ENCODE results near the gene TRRAP.

TRRAP gene

DNA sequence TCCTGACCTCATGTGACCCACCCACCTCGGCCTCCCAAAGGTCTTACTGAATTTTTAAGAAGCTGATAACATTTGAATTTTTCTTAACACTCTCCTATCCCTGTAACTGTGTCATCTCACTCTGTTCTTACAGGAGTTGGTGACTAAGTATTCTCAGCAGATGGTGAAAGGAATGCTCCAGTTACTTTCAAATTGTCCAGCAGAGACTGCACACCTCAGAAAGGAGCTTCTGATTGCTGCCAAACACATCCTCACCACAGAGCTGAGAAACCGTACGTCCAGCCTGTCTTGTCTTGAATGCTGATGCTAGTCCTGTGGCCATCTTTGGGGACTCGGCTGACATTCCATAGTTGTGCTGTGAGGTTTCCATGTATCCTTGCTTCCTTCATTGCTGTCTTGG lies 24.9 kb downstream of the TRRAP start:
- Histone ChIP-seq H3K27ac (ENCODE audit: low read depth, low read length) (no peak overlapping the region), H3K27me3 (ENCODE audit: control insufficient read depth, insufficient read depth, low read length) (no peaks in the 10 kb centered on the region), H3K4me3 (ENCODE audit: low read depth, low read length) (no peak overlapping the region), H3K9ac (ENCODE audit: low read depth, low read length) (no peak overlapping the region), H3K36me3 (ENCODE audit: control insufficient read depth, insufficient read depth, low read length) (peaks cover 99% of the 10 kb centered on the region), H3K4me1 (ENCODE audit: control insufficient read depth, insufficient read depth, low read length) (no peaks in the 10 kb centered on the region), H3K9me3 (ENCODE audit: control insufficient read depth, insufficient read depth, low read length) (peaks cover 8% of the 10 kb centered on the region; the same call in 1 of the 2 replicates)

DNA sequence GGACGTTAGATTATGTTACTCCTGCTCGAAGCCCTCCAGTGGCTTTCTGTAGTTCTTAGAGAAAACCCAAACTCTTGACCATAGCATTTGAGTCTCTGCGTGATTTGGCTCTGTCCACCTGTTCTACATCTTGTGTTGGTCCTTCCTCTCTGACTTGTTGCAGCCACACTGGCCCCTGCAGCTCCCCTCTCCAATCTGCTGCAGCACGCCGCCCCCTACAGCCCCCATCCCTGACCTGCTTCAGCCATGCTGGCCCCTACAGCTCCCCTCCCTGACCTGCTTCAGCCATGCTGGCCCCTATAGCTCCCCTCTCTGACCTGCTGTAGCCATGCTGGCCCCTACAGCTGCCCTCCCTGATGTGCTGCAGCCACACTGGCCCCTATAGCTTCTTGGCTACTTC lies 29.2 kb downstream of the TRRAP start:
- Histone ChIP-seq H3K9me3 (ENCODE audit: control insufficient read depth, insufficient read depth, low read length) (peaks cover 8% of the 10 kb centered on the region; the same call in 1 of the 2 replicates), H3K27ac (ENCODE audit: low read depth, low read length) (no peak overlapping the region), H3K27me3 (ENCODE audit: control insufficient read depth, insufficient read depth, low read length) (no peaks in the 10 kb centered on the region), H3K4me3 (ENCODE audit: low read depth, low read length) (no peak overlapping the region), H3K4me1 (ENCODE audit: control insufficient read depth, insufficient read depth, low read length) (no peaks in the 10 kb centered on the region), H3K9ac (ENCODE audit: low read depth, low read length) (no peak overlapping the region), H3K36me3 (ENCODE audit: control insufficient read depth, insufficient read depth, low read length) (peaks cover 97% of the 10 kb centered on the region)

DNA sequence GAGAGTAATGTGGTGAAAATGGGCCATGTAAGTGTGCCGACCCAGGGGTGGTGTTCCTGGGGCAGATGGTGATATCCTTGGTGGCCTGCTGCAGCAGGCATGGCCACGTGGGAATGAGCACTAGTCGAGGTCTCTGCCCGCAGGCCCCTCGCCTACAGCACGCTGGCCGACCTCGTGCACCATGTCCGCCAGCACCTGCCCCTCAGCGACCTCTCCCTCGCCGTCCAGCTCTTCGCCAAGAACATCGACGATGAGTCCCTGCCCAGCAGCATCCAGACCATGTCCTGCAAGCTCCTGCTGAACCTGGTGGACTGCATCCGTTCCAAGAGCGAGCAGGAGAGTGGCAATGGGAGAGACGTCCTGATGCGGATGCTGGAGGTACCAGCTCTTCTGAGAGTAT lies 30.3 kb downstream of the TRRAP start:
- peaks cover 97% of the 10 kb centered on the region for H3K36me3 ChIP-seq (ENCODE audit: control insufficient read depth, insufficient read depth, low read length)
- H3K27me3 ChIP-seq (ENCODE audit: control insufficient read depth, insufficient read depth, low read length) = no peaks in the 10 kb centered on the region
- H3K4me1 ChIP-seq (ENCODE audit: control insufficient read depth, insufficient read depth, low read length) = no peaks in the 10 kb centered on the region
- peaks cover 8% of the 10 kb centered on the region; the same call in 1 of the 2 replicates for H3K9me3 ChIP-seq (ENCODE audit: control insufficient read depth, insufficient read depth, low read length)
- no peak overlapping the region for H3K9ac ChIP-seq (ENCODE audit: low read depth, low read length)
- no peak overlapping the region for H3K27ac ChIP-seq (ENCODE audit: low read depth, low read length)
- no peak overlapping the region for H3K4me3 ChIP-seq (ENCODE audit: low read depth, low read length)

- no peaks in the 10 kb centered on the region for H3K27me3 ChIP-seq (ENCODE audit: control insufficient read depth, insufficient read depth, low read length)
- peaks cover 97% of the 10 kb centered on the region for H3K36me3 ChIP-seq (ENCODE audit: control insufficient read depth, insufficient read depth, low read length)
- peaks cover 8% of the 10 kb centered on the region; the same call in 1 of the 2 replicates for H3K9me3 ChIP-seq (ENCODE audit: control insufficient read depth, insufficient read depth, low read length)
- no peaks in the 10 kb centered on the region for H3K4me1 ChIP-seq (ENCODE audit: control insufficient read depth, insufficient read depth, low read length)
- no peak overlapping the region for H3K4me3 ChIP-seq (ENCODE audit: low read depth, low read length)
- H3K9ac ChIP-seq (ENCODE audit: low read depth, low read length) = no peak overlapping the region
- H3K27ac ChIP-seq (ENCODE audit: low read depth, low read length) = no peak overlapping the region
Observed at GRCh38 chr7:98909487-98909886, 31.2 kb downstream of the TRRAP start.

DNA sequence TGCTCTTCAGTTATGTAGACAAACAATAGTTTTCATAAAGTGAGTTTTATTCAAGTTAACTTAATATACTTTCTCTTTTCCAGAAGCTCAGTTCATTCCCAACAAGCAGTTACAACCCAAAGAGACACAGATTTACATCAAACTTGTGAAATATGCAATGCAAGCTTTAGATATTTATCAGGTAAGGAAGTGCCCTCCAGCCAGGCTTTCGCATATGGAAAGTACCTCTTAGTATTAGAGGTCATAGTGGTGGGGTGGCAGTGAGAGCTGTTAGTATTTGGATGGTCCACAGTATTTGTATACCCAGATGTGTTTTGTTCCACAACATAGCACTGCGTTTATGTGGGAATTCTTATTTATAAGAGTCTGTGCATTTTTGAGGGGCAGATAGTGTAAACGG lies 32.1 kb downstream of the TRRAP start:
- H3K36me3 ChIP-seq (ENCODE audit: control insufficient read depth, insufficient read depth, low read length) = peaks cover 97% of the 10 kb centered on the region

GRCh38 chr7:98911916-98912315 lies 33.6 kb downstream of the TRRAP start:
- peaks cover 97% of the 10 kb centered on the region for H3K36me3 ChIP-seq (ENCODE audit: control insufficient read depth, insufficient read depth, low read length)
- H3K4me1 ChIP-seq (ENCODE audit: control insufficient read depth, insufficient read depth, low read length) = no peaks in the 10 kb centered on the region
- no peak overlapping the region for H3K27ac ChIP-seq (ENCODE audit: low read depth, low read length)
- no peak overlapping the region for H3K9ac ChIP-seq (ENCODE audit: low read depth, low read length)
- 0 out of 2 replicates have a peak, but pooled peaks cover 3% of the 10 kb centered on the region for H3K9me3 ChIP-seq (ENCODE audit: control insufficient read depth, insufficient read depth, low read length)
- H3K4me3 ChIP-seq (ENCODE audit: low read depth, low read length) = no peak overlapping the region
- no peaks in the 10 kb centered on the region for H3K27me3 ChIP-seq (ENCODE audit: control insufficient read depth, insufficient read depth, low read length)

More for the DNA sequence above, 32.1 kb downstream of the TRRAP start:
- H3K27ac ChIP-seq (ENCODE audit: low read depth, low read length) = no peak overlapping the region
- H3K9me3 ChIP-seq (ENCODE audit: control insufficient read depth, insufficient read depth, low read length) = peaks cover 8% of the 10 kb centered on the region; the same call in 1 of the 2 replicates
- H3K4me1 ChIP-seq (ENCODE audit: control insufficient read depth, insufficient read depth, low read length) = no peaks in the 10 kb centered on the region
- H3K9ac ChIP-seq (ENCODE audit: low read depth, low read length) = no peak overlapping the region
- no peak overlapping the region for H3K4me3 ChIP-seq (ENCODE audit: low read depth, low read length)
- H3K27me3 ChIP-seq (ENCODE audit: control insufficient read depth, insufficient read depth, low read length) = no peaks in the 10 kb centered on the region

DNA sequence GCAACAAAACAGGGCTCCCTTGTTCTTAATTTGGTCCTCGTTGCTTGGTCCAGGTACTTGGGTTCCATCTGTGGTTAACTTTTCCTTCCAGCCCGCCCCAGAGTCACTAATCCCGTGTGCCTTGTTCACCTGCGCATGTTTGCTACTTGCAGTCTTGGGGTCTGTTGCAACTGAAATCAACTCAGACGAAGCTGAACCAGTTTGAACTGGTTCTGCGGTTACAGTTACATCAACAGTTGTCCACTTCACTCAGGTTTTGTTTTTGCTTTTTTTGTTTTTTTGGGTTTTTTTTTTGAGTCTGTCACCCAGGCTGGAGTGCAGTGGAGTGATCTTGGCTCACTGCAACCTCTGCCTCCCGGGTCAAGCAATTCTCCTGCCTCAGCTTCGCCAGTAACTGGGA lies 34.7 kb downstream of the TRRAP start:
- Histone ChIP-seq H3K36me3 (ENCODE audit: control insufficient read depth, insufficient read depth, low read length) (peaks cover 97% of the 10 kb centered on the region), H3K4me3 (ENCODE audit: low read depth, low read length) (no peak overlapping the region), H3K9me3 (ENCODE audit: control insufficient read depth, insufficient read depth, low read length) (no peaks in the 10 kb centered on the region), H3K27me3 (ENCODE audit: control insufficient read depth, insufficient read depth, low read length) (no peaks in the 10 kb centered on the region), H3K4me1 (ENCODE audit: control insufficient read depth, insufficient read depth, low read length) (no peaks in the 10 kb centered on the region), H3K27ac (ENCODE audit: low read depth, low read length) (no peak overlapping the region), H3K9ac (ENCODE audit: low read depth, low read length) (no peak overlapping the region)

DNA sequence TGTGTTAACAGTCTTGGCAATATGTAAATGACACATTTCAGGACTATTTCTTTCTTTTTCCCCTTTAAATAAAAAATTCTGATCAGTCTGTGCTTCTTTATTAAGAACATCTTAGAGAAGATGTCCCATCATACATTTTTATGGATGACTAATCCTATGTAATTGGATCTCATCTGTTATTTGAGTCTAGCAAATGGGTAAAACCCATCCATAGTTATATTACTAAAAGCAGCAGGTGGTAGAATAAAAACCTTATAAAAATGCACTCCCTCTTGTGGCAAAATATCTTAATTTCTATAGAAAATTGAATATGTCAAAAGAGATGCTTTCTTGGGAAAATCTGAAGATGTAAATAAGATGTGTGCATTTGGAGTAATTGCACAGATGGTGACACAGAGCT lies 35.3 kb downstream of the TRRAP start:
- H3K4me3 ChIP-seq (ENCODE audit: low read depth, low read length) = no peak overlapping the region
- no peak overlapping the region for H3K27ac ChIP-seq (ENCODE audit: low read depth, low read length)
- H3K36me3 ChIP-seq (ENCODE audit: control insufficient read depth, insufficient read depth, low read length) = peaks cover 97% of the 10 kb centered on the region
- H3K9ac ChIP-seq (ENCODE audit: low read depth, low read length) = no peak overlapping the region
- H3K27me3 ChIP-seq (ENCODE audit: control insufficient read depth, insufficient read depth, low read length) = no peaks in the 10 kb centered on the region
- no peaks in the 10 kb centered on the region for H3K4me1 ChIP-seq (ENCODE audit: control insufficient read depth, insufficient read depth, low read length)
- H3K9me3 ChIP-seq (ENCODE audit: control insufficient read depth, insufficient read depth, low read length) = no peaks in the 10 kb centered on the region

- Histone ChIP-seq H3K36me3 (ENCODE audit: control insufficient read depth, insufficient read depth, low read length) (peaks cover 94% of the 10 kb centered on the region), H3K9ac (ENCODE audit: low read depth, low read length) (no peak overlapping the region), H3K27ac (ENCODE audit: low read depth, low read length) (no peak overlapping the region), H3K4me3 (ENCODE audit: low read depth, low read length) (no peak overlapping the region), H3K9me3 (ENCODE audit: control insufficient read depth, insufficient read depth, low read length) (no peaks in the 10 kb centered on the region), H3K4me1 (ENCODE audit: control insufficient read depth, insufficient read depth, low read length) (no peaks in the 10 kb centered on the region), H3K27me3 (ENCODE audit: control insufficient read depth, insufficient read depth, low read length) (no peaks in the 10 kb centered on the region)
Observed at GRCh38 chr7:98917331-98917730, 39.0 kb downstream of the TRRAP start.

DNA sequence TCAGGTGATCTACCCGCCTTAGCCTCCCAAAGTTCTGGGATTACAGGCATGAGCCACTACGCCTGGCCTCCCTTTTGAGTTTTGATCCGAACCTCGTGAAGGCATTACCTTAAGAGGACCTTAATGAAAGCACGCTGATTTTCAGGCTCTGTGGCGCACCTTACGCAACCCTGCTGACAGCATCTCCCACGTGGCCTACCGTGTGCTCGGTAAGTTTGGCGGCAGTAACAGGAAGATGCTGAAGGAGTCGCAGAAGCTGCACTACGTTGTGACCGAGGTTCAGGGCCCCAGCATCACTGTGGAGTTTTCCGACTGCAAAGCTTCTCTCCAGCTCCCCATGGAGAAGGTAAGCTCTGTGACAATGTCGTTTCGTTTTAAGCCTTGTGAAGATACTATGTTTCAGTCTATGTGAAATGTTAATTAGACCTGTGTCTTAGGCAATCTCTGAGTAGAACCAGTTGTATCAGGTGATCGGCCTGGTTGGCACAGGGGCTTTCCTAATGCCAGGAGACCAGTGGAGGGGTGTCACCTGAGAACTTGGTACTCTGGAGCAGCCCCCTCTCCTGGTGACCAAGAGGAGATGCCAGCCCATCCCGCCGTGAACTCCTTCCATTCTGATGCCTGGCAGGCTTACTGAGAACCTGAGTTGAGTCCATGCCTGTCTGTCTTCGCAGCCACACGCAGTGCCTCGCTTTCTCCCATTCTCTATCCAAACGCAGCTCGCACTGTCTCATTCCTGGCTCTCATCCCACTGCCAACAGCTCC lies 43.5 kb downstream of the TRRAP start:
- Histone ChIP-seq H3K4me3 (ENCODE audit: low read depth, low read length) (no peak overlapping the region), H3K4me1 (ENCODE audit: control insufficient read depth, insufficient read depth, low read length) (no peaks in the 10 kb centered on the region), H3K27me3 (ENCODE audit: control insufficient read depth, insufficient read depth, low read length) (no peaks in the 10 kb centered on the region), H3K27ac (ENCODE audit: low read depth, low read length) (no peak overlapping the region), H3K9ac (ENCODE audit: low read depth, low read length) (no peak overlapping the region), H3K36me3 (ENCODE audit: control insufficient read depth, insufficient read depth, low read length) (peaks cover 90% of the 10 kb centered on the region), H3K9me3 (ENCODE audit: control insufficient read depth, insufficient read depth, low read length) (no peaks in the 10 kb centered on the region)

- Histone ChIP-seq H3K27me3 (ENCODE audit: control insufficient read depth, insufficient read depth, low read length) (no peaks in the 10 kb centered on the region), H3K9me3 (ENCODE audit: control insufficient read depth, insufficient read depth, low read length) (no peaks in the 10 kb centered on the region), H3K4me3 (ENCODE audit: low read depth, low read length) (no peak overlapping the region), H3K9ac (ENCODE audit: low read depth, low read length) (no peak overlapping the region), H3K27ac (ENCODE audit: low read depth, low read length) (no peak overlapping the region), H3K36me3 (ENCODE audit: control insufficient read depth, insufficient read depth, low read length) (peaks cover 90% of the 10 kb centered on the region), H3K4me1 (ENCODE audit: control insufficient read depth, insufficient read depth, low read length) (no peaks in the 10 kb centered on the region)
Observed at GRCh38 chr7:98922392-98923187, 44.3 kb downstream of the TRRAP start.
